GM12878 (cell line): ENCODE data around the gene DUS1L. TPM values are rescaled to one million over a fixed set of nuclear protein-coding genes. Genes with fewer than 3 reads are reported as not detected.

Experiments
- CEBPB ChIP-seq, 2 experiments: fragments of 150-350 bp in 1 of 2; IDR thresholded peaks; 2 replicates each; pipeline ENCODE4 v1.6.1; 2012 to 2014; ENCODE audit warnings: low read depth in 2 of 2, low read length in 2 of 2, borderline replicate concordance in 1 of 2, inconsistent platforms in 1 of 2
- E2F4 ChIP-seq: IDR thresholded peaks from 2 replicates; pipeline ENCODE4 v1.6.1; 2012; ENCODE audit warnings: low read depth, low read length, improper control_type of control experiment
- FOXK2 ChIP-seq: fragments of 450-650 bp; IDR thresholded peaks from 2 replicates; pipeline ENCODE4 v1.6.1; 2017; ENCODE audit warnings: mild to moderate bottlenecking, moderate library complexity
- HCFC1 ChIP-seq: fragments of 150-350 bp; IDR thresholded peaks from 2 replicates; pipeline ENCODE4 v1.6.1; 2014; ENCODE audit warnings: low read length
- HDAC2 ChIP-seq: fragments of 200-600 bp; sonication (generic); IDR thresholded peaks from 2 replicates; pipeline ENCODE4 v1.6.1; 2017
- HDAC6 ChIP-seq: fragments of 200-600 bp; sonication (generic); IDR thresholded peaks from one replicate; pipeline ENCODE4 v1.8.0; 2017; ENCODE audit warnings: antibody characterized with exemption; ENCODE audit not compliant: unreplicated experiment
- HSF1 ChIP-seq: fragments of 150-350 bp; IDR thresholded peaks from 2 replicates; pipeline ENCODE4 v1.6.1; 2014; ENCODE audit warnings: mild to moderate bottlenecking, low read depth, low read length
- IKZF1 ChIP-seq: fragments of 450-650 bp; conservative IDR thresholded peaks from 2 replicates; pipeline ENCODE4 v1.6.1; 2017; ENCODE audit warnings: antibody characterized with exemption, mild to moderate bottlenecking
- IRF4 ChIP-seq: IDR thresholded peaks from 2 replicates; pipeline ENCODE4 v1.6.1; 2011; ENCODE audit warnings: low read depth, low read length
- IRF5 ChIP-seq: fragments of 450-650 bp; IDR thresholded peaks from 2 replicates; pipeline ENCODE4 v1.6.1; 2017; ENCODE audit warnings: borderline replicate concordance
- KLF5 ChIP-seq: fragments of 450-650 bp; IDR thresholded peaks from 2 replicates; pipeline ENCODE4 v1.6.1; 2014; ENCODE audit warnings: mild to moderate bottlenecking; ENCODE audit not compliant: partially characterized antibody
- MEF2B ChIP-seq: fragments of 450-650 bp; IDR thresholded peaks from 2 replicates; pipeline ENCODE4 v1.6.1; 2018; ENCODE audit warnings: mild to moderate bottlenecking, moderate library complexity; ENCODE audit not compliant: partially characterized antibody, poor library complexity, severe bottlenecking
- MYB ChIP-seq: fragments of 150-350 bp; IDR thresholded peaks from 2 replicates; pipeline ENCODE4 v1.6.1; 2014; ENCODE audit warnings: mild to moderate bottlenecking, low read depth, low read length, borderline replicate concordance
- MYC ChIP-seq: IDR thresholded peaks from 2 replicates; pipeline ENCODE4 v1.6.1; 2011; ENCODE audit warnings: mild to moderate bottlenecking, low read length, moderate library complexity, inconsistent platforms; ENCODE audit not compliant: insufficient read depth, insufficient replicate concordance, insufficient read length, severe bottlenecking
- NBN ChIP-seq: fragments of 450-650 bp; IDR thresholded peaks from 2 replicates; pipeline ENCODE4 v1.6.1; 2016
- POLR2AphosphoS5 ChIP-seq: IDR thresholded peaks from 2 replicates; pipeline ENCODE4 v1.6.1; 2011; ENCODE audit warnings: mild to moderate bottlenecking, low read length, inconsistent platforms
- SIN3A ChIP-seq: IDR thresholded peaks from 2 replicates; pipeline ENCODE4 v1.6.1; 2012; ENCODE audit warnings: low read depth, low read length, improper control_type of control experiment
- SIX5 ChIP-seq: IDR thresholded peaks from 2 replicates; pipeline ENCODE4 v1.6.1; 2011; ENCODE audit warnings: mild to moderate bottlenecking, low read depth, low read length, moderate library complexity; ENCODE audit not compliant: severe bottlenecking
- SMARCA5 ChIP-seq: fragments of 450-650 bp; IDR thresholded peaks from 2 replicates; pipeline ENCODE4 v1.6.1; 2017; ENCODE audit warnings: mild to moderate bottlenecking
- TCF3 ChIP-seq: IDR thresholded peaks from 2 replicates; pipeline ENCODE4 v1.6.1; 2012; ENCODE audit warnings: low read depth, mild to moderate bottlenecking, low read length, borderline replicate concordance; ENCODE audit not compliant: insufficient read depth
- WRNIP1 ChIP-seq: IDR thresholded peaks from 2 replicates; pipeline ENCODE4 v1.6.1; 2011; ENCODE audit warnings: low read depth, low read length, improper control_type of control experiment, borderline replicate concordance
- ZNF24 ChIP-seq: fragments of 450-650 bp; IDR thresholded peaks from 2 replicates; pipeline ENCODE4 v1.6.1; 2017; ENCODE audit warnings: antibody characterized with exemption, mild to moderate bottlenecking
- ZNF687 ChIP-seq: fragments of 450-650 bp; IDR thresholded peaks from 2 replicates; pipeline ENCODE4 v1.6.1; 2017; ENCODE audit warnings: mild to moderate bottlenecking, moderate library complexity
- polyA plus RNA-seq, 11 experiments: library from polyadenylated mRNA; depleted of rRNA in 4 of 11; unstranded in 6 of 11; stranded (reverse) in 5 of 11; fragments of >200 nt; fragmentation: Nextera tagmentation in 4 of 11; fragmentation: Illumina TruSeq in 1 of 11; extraction: Ambion mirVana in 4 of 11; extraction: Trizol in 1 of 11; gene quantifications; 1 replicate in 1 of 11; 2 replicates in 10 of 11; pipeline versions ENCODE4 v1.2.1 to v1.2.3, GENCODE V29; 2011 to 2016; ENCODE audit warnings: inconsistent platforms in 2 of 11, missing spikeins in 2 of 11, low read depth in 1 of 11
- total RNA-seq, 4 experiments: library from RNA; depleted of rRNA in 3 of 4; stranded (reverse); fragments of >200 nt in 3 of 4; fragmentation: Illumina TruSeq in 1 of 4; extraction: Trizol in 1 of 4; gene quantifications; 2 replicates each; pipeline versions ENCODE4 v1.2.1 to v1.2.3, GENCODE V29; 2013 to 2021

DUS1L gene
- total and polyA plus RNA-seq, 10 of the 15 experiments (the other 5 are each of a cell fraction or from before 2014, with no cell fraction given): 6.1 to 157 (median 44.5) TPM

GRCh38 chr17:82098169-82098938 is 32.8 kb upstream of the DUS1L start, which contains the start of gene FASN (continued):
- TF ChIP-seq POLR2AphosphoS5: peak; percentile 90
- peak; percentile 58 for TF ChIP-seq ZNF687
- TF ChIP-seq IRF5: no peak
- TF ChIP-seq TCF3: peak; percentile 87
- TF ChIP-seq SIN3A: peak; percentile 42; the same call in 1 of the 2 replicates
- no peak for TF ChIP-seq MEF2B
- no peak for TF ChIP-seq NBN
- no peak for TF ChIP-seq CEBPB (IDR thresholded peaks at IDR 0.05; ENCODE audit: borderline replicate concordance in 1 of 2, low read depth in 2 of 2, low read length in 2 of 2)
- TF ChIP-seq MYB: no peak
- TF ChIP-seq E2F4: no peak
- peak; percentile 83 for TF ChIP-seq SMARCA5
- no peak for TF ChIP-seq HSF1
- no peak for TF ChIP-seq WRNIP1
- TF ChIP-seq IKZF1: peak; percentile 86
- no peak for TF ChIP-seq ZNF24
- TF ChIP-seq KLF5: peak; percentile 41
- TF ChIP-seq SIX5: no peak
- TF ChIP-seq FOXK2: no peak
- peak; percentile 46; the same call in 1 of the 2 replicates for TF ChIP-seq HCFC1
- peak; percentile 49 for TF ChIP-seq MYC
- TF ChIP-seq IRF4: no peak
- peak; percentile 66 for TF ChIP-seq HDAC6
- TF ChIP-seq HDAC2: no peak
